Measurements from ENCODE around the gene ARFGEF2.

Gene ARFGEF2

DNA sequence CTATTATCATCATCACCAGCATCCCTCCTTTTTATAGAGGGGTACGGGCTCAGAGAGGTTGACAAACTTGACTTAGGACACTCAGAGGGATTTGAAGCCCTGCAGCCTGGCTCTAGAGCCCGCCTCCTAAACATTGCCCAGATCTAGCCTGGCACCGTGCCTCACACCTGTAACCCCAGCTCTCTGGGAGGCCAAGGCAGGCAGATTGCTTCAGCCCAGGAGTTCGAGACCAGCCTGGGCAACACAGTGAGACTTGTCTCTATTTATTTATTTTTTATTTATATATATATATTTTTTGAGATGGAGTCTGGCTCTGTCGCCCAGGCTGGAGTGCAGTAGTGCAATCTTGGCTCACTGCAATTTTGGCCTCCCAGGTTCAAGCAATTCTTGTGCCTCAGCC is 118.3 kb downstream of the ARFGEF2 start:
- TF ChIP-seq EZH2phosphoT487 (IDR thresholded peaks at IDR 0.05; ENCODE audit: borderline replicate concordance), result no peak
- TF ChIP-seq, protein P1, sequence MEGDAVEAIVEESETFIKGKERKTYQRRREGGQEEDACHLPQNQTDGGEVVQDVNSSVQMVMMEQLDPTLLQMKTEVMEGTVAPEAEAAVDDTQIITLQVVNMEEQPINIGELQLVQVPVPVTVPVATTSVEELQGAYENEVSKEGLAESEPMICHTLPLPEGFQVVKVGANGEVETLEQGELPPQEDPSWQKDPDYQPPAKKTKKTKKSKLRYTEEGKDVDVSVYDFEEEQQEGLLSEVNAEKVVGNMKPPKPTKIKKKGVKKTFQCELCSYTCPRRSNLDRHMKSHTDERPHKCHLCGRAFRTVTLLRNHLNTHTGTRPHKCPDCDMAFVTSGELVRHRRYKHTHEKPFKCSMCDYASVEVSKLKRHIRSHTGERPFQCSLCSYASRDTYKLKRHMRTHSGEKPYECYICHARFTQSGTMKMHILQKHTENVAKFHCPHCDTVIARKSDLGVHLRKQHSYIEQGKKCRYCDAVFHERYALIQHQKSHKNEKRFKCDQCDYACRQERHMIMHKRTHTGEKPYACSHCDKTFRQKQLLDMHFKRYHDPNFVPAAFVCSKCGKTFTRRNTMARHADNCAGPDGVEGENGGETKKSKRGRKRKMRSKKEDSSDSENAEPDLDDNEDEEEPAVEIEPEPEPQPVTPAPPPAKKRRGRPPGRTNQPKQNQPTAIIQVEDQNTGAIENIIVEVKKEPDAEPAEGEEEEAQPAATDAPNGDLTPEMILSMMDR (conservative IDR thresholded peaks at IDR 0.05; ENCODE audit: low read length), result no peak
- H3K4me2 ChIP-seq (ENCODE audit: low read depth, low read length, poor library complexity, severe bottlenecking), result no peak overlapping the region
- no peaks in the 10 kb centered on the region for H3K9me3 ChIP-seq (ENCODE audit: insufficient read depth, low read depth, low read length)
- no peaks in the 10 kb centered on the region for H4K20me1 ChIP-seq (ENCODE audit: insufficient read depth, low read length, poor library complexity, severe bottlenecking)
- no peaks in the 10 kb centered on the region for H3K27me3 ChIP-seq (ENCODE audit: insufficient read depth, low read length, poor library complexity, severe bottlenecking)
- H3K4me1 ChIP-seq (ENCODE audit: insufficient read depth, low read length, poor library complexity, severe bottlenecking), result peaks cover 11% of the 10 kb centered on the region
- no peaks in the 10 kb centered on the region for H3K9me2 ChIP-seq (replicated peaks; ENCODE audit: low read depth, low read length)
- no peaks in the 10 kb centered on the region for H3K79me2 ChIP-seq (ENCODE audit: insufficient read depth, low read length)
- peaks cover 3% of the 10 kb centered on the region; the same call in 1 of the 2 replicates for H3K36me3 ChIP-seq (ENCODE audit: insufficient read depth, low read length)
- H3K4me3 ChIP-seq (ENCODE audit: low read length, poor library complexity, severe bottlenecking), result no peak overlapping the region
- no peak overlapping the region for H3K9ac ChIP-seq (ENCODE audit: low read depth, low read length, poor library complexity, severe bottlenecking)
- no peaks in the 10 kb centered on the region for H3F3A ChIP-seq (ENCODE audit: low read depth)
- no peak overlapping the region for H2AFZ ChIP-seq (ENCODE audit: low read length)

DNA sequence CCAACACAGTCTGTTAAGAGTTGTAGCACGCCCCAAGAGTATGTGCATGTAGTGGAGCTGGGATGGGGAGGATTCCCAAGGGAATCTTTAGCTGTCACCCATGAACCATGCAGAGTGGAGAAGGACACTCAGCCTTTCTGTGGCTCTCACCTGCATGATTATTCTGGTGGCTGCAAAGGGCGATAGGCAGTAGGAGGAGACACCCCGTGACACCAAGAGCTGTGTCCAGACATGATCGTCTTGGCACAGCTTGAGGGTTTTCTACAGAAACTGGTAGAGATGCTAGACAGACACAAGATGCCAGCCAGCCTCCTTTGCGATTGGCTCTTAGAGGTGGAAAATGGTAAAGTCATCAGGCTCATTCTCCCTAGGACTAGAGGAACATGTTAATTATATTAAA is 121.5 kb downstream of the ARFGEF2 start:
- Histone ChIP-seq H3F3A (ENCODE audit: low read depth) (no peaks in the 10 kb centered on the region), H4K20me1 (ENCODE audit: insufficient read depth, low read length, poor library complexity, severe bottlenecking) (peaks cover 13% of the 10 kb centered on the region), H3K9ac (ENCODE audit: low read depth, low read length, poor library complexity, severe bottlenecking) (no peak overlapping the region), H3K27me3 (ENCODE audit: insufficient read depth, low read length, poor library complexity, severe bottlenecking) (no peaks in the 10 kb centered on the region), H2AFZ (ENCODE audit: low read length) (no peak overlapping the region), H3K4me1 (ENCODE audit: insufficient read depth, low read length, poor library complexity, severe bottlenecking) (peaks cover 21% of the 10 kb centered on the region), H3K4me2 (ENCODE audit: low read depth, low read length, poor library complexity, severe bottlenecking) (no peak overlapping the region), H3K9me2 (replicated peaks; ENCODE audit: low read depth, low read length) (no peaks in the 10 kb centered on the region), H3K9me3 (ENCODE audit: insufficient read depth, low read depth, low read length) (no peaks in the 10 kb centered on the region), H3K79me2 (ENCODE audit: insufficient read depth, low read length) (peaks cover 19% of the 10 kb centered on the region), H3K4me3 (ENCODE audit: low read length, poor library complexity, severe bottlenecking) (no peak overlapping the region), H3K36me3 (ENCODE audit: insufficient read depth, low read length) (no peaks in the 10 kb centered on the region)
- TF ChIP-seq EZH2phosphoT487 (IDR thresholded peaks at IDR 0.05; ENCODE audit: borderline replicate concordance), result no peak

DNA sequence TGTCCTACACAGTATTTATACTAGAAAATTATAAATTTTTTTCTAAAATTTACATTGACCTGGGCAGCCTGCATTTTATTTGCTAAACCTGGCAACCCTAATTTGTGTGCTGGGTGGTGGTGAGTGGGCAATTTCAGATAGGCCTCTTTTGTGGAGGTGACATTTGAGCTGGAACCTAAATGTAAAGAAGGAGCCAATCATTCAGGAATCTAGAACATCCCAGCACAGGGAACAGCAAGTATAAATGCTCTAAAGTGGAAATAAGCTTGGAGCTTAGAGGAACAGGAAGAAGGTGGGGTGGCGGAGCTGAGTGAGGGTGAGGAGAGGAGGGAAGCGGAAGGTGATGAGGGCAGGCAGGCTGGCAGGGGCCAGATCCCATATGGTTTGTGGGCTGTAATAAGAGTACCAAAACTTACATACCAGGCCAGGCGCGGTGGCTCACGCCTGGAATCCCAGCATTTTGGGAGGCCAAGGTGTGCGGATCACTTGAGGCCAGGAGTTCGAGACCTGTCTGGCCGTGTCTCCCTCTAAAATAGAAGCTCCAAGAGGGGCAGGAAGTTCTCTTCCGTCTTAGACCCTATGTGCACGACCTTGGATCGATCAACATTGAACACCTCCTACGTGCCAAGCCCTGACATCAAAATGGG is 124.1 kb downstream of the ARFGEF2 start:
- Histone ChIP-seq H3K9me3 (ENCODE audit: insufficient read depth, low read depth, low read length) (no peaks in the 10 kb centered on the region), H3K36me3 (ENCODE audit: insufficient read depth, low read length) (no peaks in the 10 kb centered on the region; the same call in 1 of the 2 replicates), H4K20me1 (ENCODE audit: insufficient read depth, low read length, poor library complexity, severe bottlenecking) (peaks cover 39% of the 10 kb centered on the region), H3K27me3 (ENCODE audit: insufficient read depth, low read length, poor library complexity, severe bottlenecking) (no peaks in the 10 kb centered on the region), H2AFZ (ENCODE audit: low read length) (peak overlapping the region; percentile 99), H3K4me2 (ENCODE audit: low read depth, low read length, poor library complexity, severe bottlenecking) (peak overlapping the region; percentile 84), H3K4me3 (ENCODE audit: low read length, poor library complexity, severe bottlenecking) (peak overlapping the region; percentile 81), H3K4me1 (ENCODE audit: insufficient read depth, low read length, poor library complexity, severe bottlenecking) (peaks cover 33% of the 10 kb centered on the region), H3K9ac (ENCODE audit: low read depth, low read length, poor library complexity, severe bottlenecking) (peak overlapping the region; percentile 89), H3F3A (ENCODE audit: low read depth) (no peaks in the 10 kb centered on the region), H3K9me2 (replicated peaks; ENCODE audit: low read depth, low read length) (no peaks in the 10 kb centered on the region), H3K79me2 (ENCODE audit: insufficient read depth, low read length) (peaks cover 44% of the 10 kb centered on the region)
- no peak for TF ChIP-seq EZH2phosphoT487 (IDR thresholded peaks at IDR 0.05; ENCODE audit: borderline replicate concordance)
- TF ChIP-seq, protein P1 (conservative IDR thresholded peaks at IDR 0.05; ENCODE audit: low read length), result no peak

Data from Loucy (cell line).